Neural cell (in vitro differentiated cells): ENCODE data around the gene ANKRD13B. TPM values are rescaled to one million over a fixed set of nuclear protein-coding genes. Genes with fewer than 3 reads are reported as not detected.
A peak's percentile ranks its signal among the peaks of the same experiment; 100 is the strongest.

Experiments used
- H2AFZ ChIP-seq: fragments of 200-600, 300-800 bp; sonication (generic), shearing (Covaris generic); 2 replicates; pipeline ENCODE4 v1.6.0; 2014; ENCODE audit warnings: low read depth, mild to moderate bottlenecking, antibody characterized with exemption, low read length, moderate library complexity
- H3F3A ChIP-seq: fragments of 200-600 bp; shearing (Covaris generic); 2 replicates; pipeline ENCODE4 v1.6.1; 2016; ENCODE audit warnings: mild to moderate bottlenecking, moderate library complexity, mixed read lengths, antibody characterized with exemption, low read length; ENCODE audit not compliant: insufficient read depth, poor library complexity, severe bottlenecking
- H3K27ac ChIP-seq: fragments of 200-600, 300-800 bp; sonication (generic), shearing (Covaris generic); 2 replicates; pipeline ENCODE4 v1.5.1; 2014; ENCODE audit warnings: mild to moderate bottlenecking, low read length, moderate library complexity
- H3K27me3 ChIP-seq: fragments of 300-800, 200-600 bp; sonication (generic), shearing (Covaris generic); 2 replicates; pipeline ENCODE4 v1.6.0; 2014; ENCODE audit warnings: mild to moderate bottlenecking, low read depth, low read length, moderate library complexity; ENCODE audit not compliant: insufficient read depth
- H3K36me3 ChIP-seq: fragments of 300-800, 200-600 bp; sonication (generic), shearing (Covaris generic); 2 replicates; pipeline ENCODE4 v1.5.1; 2014; ENCODE audit warnings: mild to moderate bottlenecking, antibody characterized with exemption, low read length, moderate library complexity; ENCODE audit not compliant: insufficient read depth
- H3K4me2 ChIP-seq: fragments of 300-800, 200-600 bp; sonication (generic), shearing (Covaris generic); 2 replicates; pipeline ENCODE4 v1.6.0; 2014; ENCODE audit warnings: mild to moderate bottlenecking, low read length
- H3K4me3 ChIP-seq: fragments of 300-800, 200-600 bp; sonication (generic), shearing (Covaris generic); 2 replicates; pipeline ENCODE4 v1.5.1; 2014; ENCODE audit warnings: mild to moderate bottlenecking, low read length, moderate library complexity
- H3K79me2 ChIP-seq: fragments of 200-600 bp; shearing (Covaris generic); replicated peaks from 2 replicates; pipeline ENCODE4 v1.6.0; 2014; ENCODE audit warnings: mild to moderate bottlenecking, low read length, moderate library complexity; ENCODE audit not compliant: insufficient read depth
- H3K9ac ChIP-seq: fragments of 300-800, 200-600 bp; sonication (generic), shearing (Covaris generic); 2 replicates; pipeline ENCODE4 v1.6.1; 2016; ENCODE audit warnings: mild to moderate bottlenecking, low read length, mixed read lengths
- H3K9me2 ChIP-seq: fragments of 200-600 bp; shearing (Covaris generic); 2 replicates; pipeline ENCODE4 v1.6.1; 2016; ENCODE audit warnings: mild to moderate bottlenecking, low read length, mixed read lengths; ENCODE audit not compliant: insufficient read depth
- H3K9me3 ChIP-seq: fragments of 200-600, 300-800 bp; sonication (generic), shearing (Covaris generic); 2 replicates; pipeline ENCODE4 v1.6.1; 2016; ENCODE audit warnings: mild to moderate bottlenecking, mixed run types, low read length, moderate library complexity, mixed read lengths
- H4K20me1 ChIP-seq: fragments of 200-600 bp; shearing (Covaris generic); 2 replicates; pipeline ENCODE4 v1.6.1; 2016; ENCODE audit warnings: mild to moderate bottlenecking, mixed run types; ENCODE audit not compliant: insufficient read depth
- CTCF ChIP-seq: fragments of 450-650 bp; IDR thresholded peaks from 2 replicates; pipeline ENCODE4 v1.5.1; 2014; ENCODE audit warnings: antibody characterized with exemption, mild to moderate bottlenecking, moderate library complexity; ENCODE audit not compliant: poor library complexity, severe bottlenecking
- EP300 ChIP-seq: fragments of 450-650 bp; conservative IDR thresholded peaks from 2 replicates; pipeline ENCODE4 v1.6.1; 2014; ENCODE audit warnings: antibody characterized with exemption, mild to moderate bottlenecking, moderate library complexity; ENCODE audit not compliant: poor library complexity, severe bottlenecking
- MXI1 ChIP-seq: fragments of 450-650 bp; conservative IDR thresholded peaks from 2 replicates; pipeline ENCODE4 v1.6.1; 2014; ENCODE audit warnings: antibody characterized with exemption, mild to moderate bottlenecking; ENCODE audit not compliant: poor library complexity, severe bottlenecking
- POLR2AphosphoS5 ChIP-seq: IDR thresholded peaks from 2 replicates; pipeline ENCODE4 v1.6.1; 2012
- RAD21 ChIP-seq: fragments of 450-650 bp; conservative IDR thresholded peaks from 2 replicates; pipeline ENCODE4 v1.6.1; 2014; ENCODE audit warnings: antibody characterized with exemption, mild to moderate bottlenecking, moderate library complexity
- REST ChIP-seq: IDR thresholded peaks from 2 replicates; pipeline ENCODE4 v1.6.1; 2012; ENCODE audit warnings: borderline replicate concordance
- SMC3 ChIP-seq: fragments of 450-650 bp; conservative IDR thresholded peaks from 2 replicates; pipeline ENCODE4 v1.6.1; 2014; ENCODE audit warnings: antibody characterized with exemption, mild to moderate bottlenecking, moderate library complexity; ENCODE audit not compliant: poor library complexity
- TAF1 ChIP-seq: IDR thresholded peaks from 2 replicates; pipeline ENCODE4 v1.6.1; 2012; ENCODE audit warnings: low read depth
- polyA plus RNA-seq: library from polyadenylated mRNA; depleted of rRNA; stranded (reverse); fragments of >200 nt; gene quantifications from 2 replicates; pipeline ENCODE4 v1.2.3, GENCODE V29; 2014

ANKRD13B gene
- polyA plus RNA-seq, 1 donor from 2014 or later, result 35.0 TPM

GRCh38 chr17:29591146-29591736 is 1.7 kb upstream of the ANKRD13B start:
- no peaks in the 10 kb centered on the region for H3K36me3 ChIP-seq
- H3K9ac ChIP-seq, result peak overlapping the region; percentile 50
- H3K9me3 ChIP-seq, result no peaks in the 10 kb centered on the region
- no peak overlapping the region for H2AFZ ChIP-seq
- H3K4me2 ChIP-seq, result no peak overlapping the region
- H3K9me2 ChIP-seq, result no peaks in the 10 kb centered on the region
- peaks cover 2% of the 10 kb centered on the region for H3F3A ChIP-seq
- peak; percentile 50 for TF ChIP-seq MXI1
- no peak for TF ChIP-seq EP300
- peaks cover 48% of the 10 kb centered on the region for H3K79me2 ChIP-seq
- no peaks in the 10 kb centered on the region for H3K27me3 ChIP-seq
- H3K4me3 ChIP-seq, result peak overlapping the region; percentile 75
- peak overlapping the region; percentile 21 for H3K27ac ChIP-seq
- H4K20me1 ChIP-seq, result peaks cover 15% of the 10 kb centered on the region

- Histone ChIP-seq H3K27ac (peak overlapping the region; percentile 57), H3K4me3 (peak overlapping the region; percentile 75), H4K20me1 (peaks cover 19% of the 10 kb centered on the region), H3K9me3 (no peaks in the 10 kb centered on the region), H3K4me2 (peak overlapping the region; percentile 72), H3K9me2 (no peaks in the 10 kb centered on the region), H3F3A (peaks cover 2% of the 10 kb centered on the region), H2AFZ (no peak overlapping the region), H3K9ac (peak overlapping the region; percentile 78), H3K27me3 (no peaks in the 10 kb centered on the region), H3K36me3 (no peaks in the 10 kb centered on the region), H3K79me2 (peaks cover 47% of the 10 kb centered on the region)
- TF ChIP-seq REST (no peak), CTCF (peak; percentile 97), TAF1 (no peak), MXI1 (no peak), SMC3 (peak; percentile 86), POLR2AphosphoS5 (peak; percentile 34), RAD21 (peak; percentile 90)
Observed at GRCh38 chr17:29591737-29592608, 959 bp upstream of the ANKRD13B start.
